PC-3 (cell line): ENCODE results near the gene SLC9A3.

ENCODE experiments used
- CTCF ChIP-seq: fragments of 300-600 bp; sonication (generic); conservative IDR thresholded peaks from 2 replicates; pipeline ENCODE4 v1.5.1; 2017; ENCODE audit warnings: antibody characterized with exemption, low read depth, mild to moderate bottlenecking, low read length
- EZH2phosphoT487 ChIP-seq: fragments of 300-600 bp; sonication (generic); IDR thresholded peaks from 2 replicates; pipeline ENCODE4 v1.6.1; 2018; ENCODE audit warnings: mild to moderate bottlenecking, antibody characterized with exemption, low read length, borderline replicate concordance

- TF ChIP-seq CTCF (no peak), EZH2phosphoT487 (no peak)
These were observed 17.5 kb upstream of the SLC9A3 start for GRCh38 chr5:541539-542318.
